Fibroblast of the aortic adventitia (primary cell): ENCODE results near the gene B9D1. TPM values are rescaled to one million over a fixed set of nuclear protein-coding genes. Genes with fewer than 3 reads are reported as not detected.

ENCODE experiments used
- DNase-seq: peaks from one replicate; pipeline ENCODE4 v3.0.0-alpha.2; 2010; ENCODE audit warnings: low read depth
- H3K4me3 ChIP-seq: 2 replicates; pipeline ENCODE4 v1.5.1; 2011; ENCODE audit warnings: low read depth, mild to moderate bottlenecking, control low read depth, low read length, moderate library complexity
- total RNA-seq: library from RNA; depleted of rRNA; stranded (reverse); fragments of >200 nt; gene quantifications from 2 replicates; pipeline ENCODE4 v1.2.3, GENCODE V29; 2012; ENCODE audit warnings: low replicate concordance
- TF ChIP-seq, protein P1 (sequence below): IDR thresholded peaks from 2 replicates; pipeline ENCODE4 v1.5.1; 2011; ENCODE audit warnings: mild to moderate bottlenecking, low read length, control low read depth, inconsistent platforms; ENCODE audit not compliant: insufficient read depth

Gene B9D1
- total RNA-seq, 1 donor: 19.9 TPM

GRCh38 chr17:19316761-19317358, 45.7 kb downstream of the B9D1 start:
- TF ChIP-seq, protein P1, sequence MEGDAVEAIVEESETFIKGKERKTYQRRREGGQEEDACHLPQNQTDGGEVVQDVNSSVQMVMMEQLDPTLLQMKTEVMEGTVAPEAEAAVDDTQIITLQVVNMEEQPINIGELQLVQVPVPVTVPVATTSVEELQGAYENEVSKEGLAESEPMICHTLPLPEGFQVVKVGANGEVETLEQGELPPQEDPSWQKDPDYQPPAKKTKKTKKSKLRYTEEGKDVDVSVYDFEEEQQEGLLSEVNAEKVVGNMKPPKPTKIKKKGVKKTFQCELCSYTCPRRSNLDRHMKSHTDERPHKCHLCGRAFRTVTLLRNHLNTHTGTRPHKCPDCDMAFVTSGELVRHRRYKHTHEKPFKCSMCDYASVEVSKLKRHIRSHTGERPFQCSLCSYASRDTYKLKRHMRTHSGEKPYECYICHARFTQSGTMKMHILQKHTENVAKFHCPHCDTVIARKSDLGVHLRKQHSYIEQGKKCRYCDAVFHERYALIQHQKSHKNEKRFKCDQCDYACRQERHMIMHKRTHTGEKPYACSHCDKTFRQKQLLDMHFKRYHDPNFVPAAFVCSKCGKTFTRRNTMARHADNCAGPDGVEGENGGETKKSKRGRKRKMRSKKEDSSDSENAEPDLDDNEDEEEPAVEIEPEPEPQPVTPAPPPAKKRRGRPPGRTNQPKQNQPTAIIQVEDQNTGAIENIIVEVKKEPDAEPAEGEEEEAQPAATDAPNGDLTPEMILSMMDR: no peak
- no peak for DNase-seq
- no peak overlapping the region for H3K4me3 ChIP-seq

DNA sequence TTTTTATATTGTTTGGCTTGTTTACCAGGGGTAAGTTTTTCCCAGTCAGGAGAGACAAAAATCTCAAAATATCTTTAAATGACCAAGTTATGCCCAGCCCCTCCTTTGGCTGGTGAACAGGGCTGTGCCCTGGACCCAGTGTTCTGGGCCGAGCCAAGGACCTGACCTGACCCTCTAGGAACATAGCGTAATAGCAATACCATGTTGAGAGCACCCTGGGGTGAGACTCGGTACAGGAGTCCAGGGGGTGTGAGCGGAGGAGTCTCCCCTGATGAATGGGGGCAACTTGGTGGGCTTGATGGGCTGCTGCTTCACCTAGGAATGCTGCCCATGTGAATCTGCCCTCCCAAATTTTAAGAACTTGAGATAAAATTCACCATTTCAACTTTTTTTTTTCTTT, 47.4 kb downstream of the B9D1 start:
- TF ChIP-seq, protein P1: no peak
- no peak overlapping the region for H3K4me3 ChIP-seq
- no peak for DNase-seq

DNA sequence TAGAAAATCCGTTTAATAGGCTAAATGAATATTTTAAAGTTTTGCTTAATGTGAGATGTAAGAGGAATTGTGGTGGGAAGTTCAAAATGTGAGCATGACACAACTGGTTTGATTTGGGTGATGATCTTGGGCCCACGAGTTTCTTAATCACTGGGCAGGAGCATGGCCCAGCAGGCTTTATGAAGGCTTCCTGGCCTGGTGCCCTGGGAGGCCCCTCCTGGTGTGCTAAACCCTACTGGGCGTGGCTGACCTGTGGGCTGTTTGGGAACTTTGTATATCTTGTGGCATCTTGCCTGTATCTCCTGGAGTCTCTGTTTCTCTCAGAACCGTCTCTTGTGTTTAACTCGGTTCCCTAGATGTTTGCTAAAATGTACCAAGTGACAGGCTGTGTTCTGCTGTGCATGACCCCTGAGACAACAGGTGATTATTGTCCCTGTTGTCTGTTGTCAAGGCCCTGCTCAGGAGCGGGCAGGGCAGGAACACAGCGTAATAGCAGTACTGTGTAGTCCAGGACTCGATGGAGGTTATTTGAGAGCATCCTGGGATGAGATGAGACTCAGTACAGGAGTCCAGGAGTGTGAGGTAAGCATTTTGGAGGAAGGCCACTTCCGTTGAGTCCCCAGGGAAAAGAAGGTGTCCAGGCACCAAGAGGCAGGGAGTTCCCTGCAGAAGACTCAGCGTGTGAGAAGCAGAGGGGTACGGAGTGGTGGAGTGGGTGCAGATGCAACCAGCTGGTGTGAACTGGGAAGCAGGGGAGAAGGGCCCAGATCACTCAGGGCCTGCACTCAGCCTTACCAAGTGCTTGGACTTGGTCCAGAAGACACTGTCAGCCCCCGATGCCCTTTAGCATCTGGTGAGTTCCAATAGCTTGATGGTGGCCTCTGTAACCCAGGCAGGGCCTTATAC, 48.5 kb downstream of the B9D1 start:
- TF ChIP-seq, protein P1: no peak
- no peak overlapping the region for H3K4me3 ChIP-seq
- peak; percentile 48 for DNase-seq

DNA sequence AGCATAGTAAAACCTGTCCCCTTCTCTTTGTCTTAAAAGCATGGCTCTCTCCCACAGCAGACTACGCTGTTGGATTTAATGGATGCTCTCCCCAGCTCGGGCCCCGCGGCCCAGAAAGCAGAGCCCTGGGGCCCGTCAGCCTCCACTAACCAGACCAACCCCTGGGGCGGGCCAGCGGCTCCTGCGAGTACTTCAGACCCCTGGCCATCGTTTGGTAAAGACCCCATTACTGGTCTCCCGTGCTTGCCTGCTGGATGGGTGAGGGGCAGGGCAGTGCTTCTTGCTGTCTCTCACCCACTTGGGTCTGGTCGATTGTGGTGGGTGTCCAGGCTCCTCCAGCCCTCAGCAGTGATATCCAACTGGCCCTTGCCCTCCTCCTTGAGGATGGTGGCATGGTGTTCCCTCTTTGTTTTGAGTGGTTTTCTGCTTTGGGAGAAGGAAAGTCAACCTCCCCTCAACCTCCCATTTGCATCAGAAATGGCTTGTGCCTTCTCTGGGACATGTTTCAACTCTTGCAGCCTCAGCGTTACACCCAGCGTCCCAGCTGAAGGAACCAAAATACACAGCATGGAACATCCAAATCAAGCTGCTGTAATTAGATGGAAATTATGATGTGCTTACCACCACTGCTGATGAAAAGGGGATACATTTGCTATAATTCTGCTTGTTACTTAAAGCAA, 49.3 kb downstream of the B9D1 start:
- DNase-seq: no peak
- no peak overlapping the region for H3K4me3 ChIP-seq
- TF ChIP-seq, protein P1: no peak

- no peak for DNase-seq
- TF ChIP-seq, protein P1: no peak
Measured at GRCh38 chr17:19312406-19312805, 50.1 kb downstream of the B9D1 start.

GRCh38 chr17:19311421-19312215, 50.9 kb downstream of the B9D1 start:
- no peak overlapping the region for H3K4me3 ChIP-seq
- TF ChIP-seq, protein P1: no peak
- peak; percentile 50 for DNase-seq

More at GRCh38 chr17:19312406-19312805, 50.1 kb downstream of the B9D1 start:
- H3K4me3 ChIP-seq: no peak overlapping the region
